Left lung (tissue), 10 donors: ENCODE data around the gene ZBTB5. TPM values are rescaled to one million over a fixed set of nuclear protein-coding genes. Genes with fewer than 3 reads are reported as not detected.

Experiments used
- ATAC-seq: fragments of 200-7000 bp; cut with Tn5 transposase; one replicate; pipeline ENCODE4 v1.9.1; 2020; ENCODE audit warnings: moderate library complexity
- DNase-seq, 4 donors: peaks; one replicate each; pipeline ENCODE4 v3.0.0-alpha.2; 2013 to 2020
- H3K27ac ChIP-seq, 2 donors: fragments of 200-600 bp; sonication (generic) in 1 of 2; one replicate each; pipeline versions ENCODE4 v1.5.0 to v1.8.0; 2020 to 2021
- H3K27me3 ChIP-seq, 2 donors: fragments of 200-600 bp; sonication (generic) in 1 of 2; one replicate each; pipeline versions ENCODE4 v1.5.0 to v1.8.0; 2020 to 2021
- H3K36me3 ChIP-seq, 2 donors: fragments of 200-600 bp; sonication (generic) in 1 of 2; one replicate each; pipeline versions ENCODE4 v1.5.0 to v1.8.0; 2020 to 2021
- H3K4me1 ChIP-seq, 2 donors: fragments of 200-600 bp; one replicate each; pipeline ENCODE4 v1.8.0; 2021
- H3K4me3 ChIP-seq, 2 donors: fragments of 200-600 bp; sonication (generic) in 1 of 2; one replicate each; pipeline versions ENCODE4 v1.5.0 to v1.8.0; 2020 to 2021; ENCODE audit warnings: mild to moderate bottlenecking in 1 of 2
- H3K9me3 ChIP-seq, 2 donors: fragments of 200-600 bp; sonication (generic) in 1 of 2; one replicate each; pipeline versions ENCODE4 v1.5.0 to v1.8.0; 2020 to 2021
- intact Hi-C, 2 donors: fragments of 100-400 bp; cut with DNase I; formaldehyde crosslinking; loops; one replicate each; pipeline versions ENCODE4 v1.11.2 to v1.14.2; 2022
- polyA plus RNA-seq, 6 donors: library from polyadenylated mRNA; unstranded; fragments of 120-200 nt; gene quantifications; one replicate each; pipeline ENCODE4 v1.2.1, GENCODE V29; 2013; ENCODE audit not compliant: insufficient read length in 6 of 6
- total RNA-seq, 2 donors: library from RNA; stranded (reverse); fragmentation: NEBNext Ultra II Directional; extraction: Animal tissue kit (Norgen Biotek cat#: 25700); gene quantifications; one replicate each; pipeline ENCODE4 v1.2.1, GENCODE V29; 2021
- TF ChIP-seq, protein P1 (sequence below), 2 donors: fragments of 200-600 bp; sonication (generic) in 1 of 2; IDR thresholded peaks; one replicate each; pipeline versions ENCODE4 v1.5.0 to v1.8.0; 2021; ENCODE audit warnings: antibody characterized with exemption in 2 of 2
- donor health status: DM: no; HTN: yes; CAD: no.
- donor health status: DM: no; HTN: no; CAD: no.

Gene ZBTB5
- total and polyA plus RNA-seq, 8 donors, result 7.5 to 28.5 (median 26.1) TPM

DNA sequence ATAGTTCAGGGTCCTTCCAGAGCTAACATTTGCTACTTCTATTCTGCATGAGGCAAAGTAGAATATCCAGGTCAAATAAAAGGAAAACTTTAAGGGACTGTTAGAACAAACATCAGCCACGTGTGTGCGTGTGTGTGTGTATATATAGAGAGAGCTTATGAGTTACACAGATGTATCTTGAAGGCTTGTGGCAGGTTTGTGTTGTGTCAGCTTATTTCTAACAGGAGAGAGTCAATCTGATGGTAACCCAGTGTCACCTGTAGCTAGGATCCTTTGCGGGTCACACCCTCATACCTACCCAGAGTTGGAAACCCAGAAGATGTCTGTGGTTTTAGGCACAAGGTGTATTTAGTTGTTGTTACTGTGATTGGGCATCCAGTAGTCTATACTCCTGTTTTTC is 33.2 kb upstream of the ZBTB5 start:
- TF ChIP-seq, protein P1, sequence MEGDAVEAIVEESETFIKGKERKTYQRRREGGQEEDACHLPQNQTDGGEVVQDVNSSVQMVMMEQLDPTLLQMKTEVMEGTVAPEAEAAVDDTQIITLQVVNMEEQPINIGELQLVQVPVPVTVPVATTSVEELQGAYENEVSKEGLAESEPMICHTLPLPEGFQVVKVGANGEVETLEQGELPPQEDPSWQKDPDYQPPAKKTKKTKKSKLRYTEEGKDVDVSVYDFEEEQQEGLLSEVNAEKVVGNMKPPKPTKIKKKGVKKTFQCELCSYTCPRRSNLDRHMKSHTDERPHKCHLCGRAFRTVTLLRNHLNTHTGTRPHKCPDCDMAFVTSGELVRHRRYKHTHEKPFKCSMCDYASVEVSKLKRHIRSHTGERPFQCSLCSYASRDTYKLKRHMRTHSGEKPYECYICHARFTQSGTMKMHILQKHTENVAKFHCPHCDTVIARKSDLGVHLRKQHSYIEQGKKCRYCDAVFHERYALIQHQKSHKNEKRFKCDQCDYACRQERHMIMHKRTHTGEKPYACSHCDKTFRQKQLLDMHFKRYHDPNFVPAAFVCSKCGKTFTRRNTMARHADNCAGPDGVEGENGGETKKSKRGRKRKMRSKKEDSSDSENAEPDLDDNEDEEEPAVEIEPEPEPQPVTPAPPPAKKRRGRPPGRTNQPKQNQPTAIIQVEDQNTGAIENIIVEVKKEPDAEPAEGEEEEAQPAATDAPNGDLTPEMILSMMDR (IDR thresholded peaks at IDR 0.05), result no peak
- intact Hi-C loops, result no loop called here
- Histone ChIP-seq H3K27me3 (no peaks in the 10 kb centered on the region), H3K27ac (no peak overlapping the region), H3K4me1 (no peaks in the 10 kb centered on the region), H3K9me3 (no peaks in the 10 kb centered on the region), H3K4me3 (no peak overlapping the region), H3K36me3 (peaks cover 0 to 98% of the 10 kb centered on the region in 2 donors)
- no peak for ATAC-seq
- no peak for DNase-seq

DNA sequence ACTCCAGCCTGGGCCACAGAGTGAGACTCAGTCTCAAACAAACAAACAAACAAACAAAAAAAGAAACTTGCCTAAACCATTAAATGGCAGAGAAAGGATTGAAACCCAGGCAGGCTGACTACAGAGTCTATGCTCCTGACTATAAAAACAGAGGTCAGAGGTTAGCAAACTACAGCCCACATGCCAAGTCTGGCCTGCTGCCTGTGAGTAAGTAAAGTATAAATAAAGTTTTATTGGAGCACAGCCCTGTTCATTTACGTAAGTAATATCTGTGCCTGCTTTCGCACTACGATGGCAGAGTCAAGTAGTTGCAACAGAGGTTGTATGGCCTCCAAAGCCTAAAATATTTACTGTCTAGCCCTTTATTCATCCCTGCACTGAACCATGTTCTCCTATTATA is 32.1 kb upstream of the ZBTB5 start:
- DNase-seq (no peak), ATAC-seq (no peak)
- Histone ChIP-seq H3K36me3 (peaks cover 0 to 98% of the 10 kb centered on the region in 2 donors), H3K27ac (no peak overlapping the region), H3K4me3 (no peak overlapping the region), H3K4me1 (no peaks in the 10 kb centered on the region), H3K27me3 (no peaks in the 10 kb centered on the region), H3K9me3 (no peaks in the 10 kb centered on the region)
- intact Hi-C loops, result no loop called here
- TF ChIP-seq, protein P1 (IDR thresholded peaks at IDR 0.05), result no peak

DNA sequence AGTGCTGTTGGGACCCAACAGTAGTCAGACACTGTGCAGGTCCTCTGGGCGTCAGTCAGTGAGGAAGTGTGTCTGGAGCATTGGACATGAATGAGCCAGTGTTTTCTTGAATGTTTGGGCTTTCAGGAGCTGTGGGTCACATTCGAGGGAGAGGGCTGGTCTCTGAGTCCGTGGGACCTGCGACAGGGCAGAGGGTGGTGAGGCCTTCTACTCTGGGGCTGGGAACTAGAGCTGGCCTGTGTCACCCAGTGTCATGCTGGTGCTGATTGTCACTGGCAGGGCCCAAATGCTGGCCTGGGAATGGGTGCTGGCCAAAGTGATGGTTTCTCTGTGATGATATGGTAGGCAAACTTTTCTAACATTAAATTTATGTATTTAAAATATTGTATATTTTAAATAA is 30.8 kb upstream of the ZBTB5 start:
- no peaks in the 10 kb centered on the region for H3K27me3 ChIP-seq
- DNase-seq, result no peak
- intact Hi-C loops, result no loop called here
- TF ChIP-seq, protein P1 (IDR thresholded peaks at IDR 0.05), result no peak
- H3K27ac ChIP-seq, result no peak overlapping the region
- H3K4me1 ChIP-seq, result no peaks in the 10 kb centered on the region
- H3K9me3 ChIP-seq, result no peaks in the 10 kb centered on the region
- peaks cover 0 to 98% of the 10 kb centered on the region in 2 donors for H3K36me3 ChIP-seq
- H3K4me3 ChIP-seq, result no peak overlapping the region
- no peak for ATAC-seq

DNA sequence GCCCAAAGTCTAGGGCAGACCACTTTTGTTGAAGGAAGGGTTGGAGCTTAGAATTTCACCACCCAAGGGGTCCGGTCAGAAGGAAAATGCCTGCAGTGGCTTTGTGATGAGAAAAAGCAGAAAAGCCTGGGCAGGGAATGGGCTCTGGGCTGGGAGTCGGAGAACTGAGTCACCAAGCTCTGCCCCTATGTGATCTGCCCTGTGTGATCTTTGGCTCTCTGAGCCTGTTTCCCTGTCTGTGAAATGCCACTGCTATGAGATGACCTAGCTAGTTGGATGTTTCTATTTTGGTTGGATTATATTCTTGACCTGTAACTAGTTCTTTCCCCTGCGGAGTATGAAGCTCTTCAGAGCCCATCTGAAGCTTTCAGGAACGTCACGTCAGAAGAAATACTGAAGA is 30.3 kb upstream of the ZBTB5 start:
- no peak overlapping the region for H3K4me3 ChIP-seq
- H3K36me3 ChIP-seq, result peaks cover 0 to 98% of the 10 kb centered on the region in 2 donors
- no peak overlapping the region for H3K27ac ChIP-seq
- H3K9me3 ChIP-seq, result no peaks in the 10 kb centered on the region
- H3K27me3 ChIP-seq, result no peaks in the 10 kb centered on the region
- DNase-seq (no peak), ATAC-seq (no peak)
- intact Hi-C loops, result no loop called here
- H3K4me1 ChIP-seq, result no peaks in the 10 kb centered on the region
- TF ChIP-seq, protein P1 (IDR thresholded peaks at IDR 0.05), result no peak

DNA sequence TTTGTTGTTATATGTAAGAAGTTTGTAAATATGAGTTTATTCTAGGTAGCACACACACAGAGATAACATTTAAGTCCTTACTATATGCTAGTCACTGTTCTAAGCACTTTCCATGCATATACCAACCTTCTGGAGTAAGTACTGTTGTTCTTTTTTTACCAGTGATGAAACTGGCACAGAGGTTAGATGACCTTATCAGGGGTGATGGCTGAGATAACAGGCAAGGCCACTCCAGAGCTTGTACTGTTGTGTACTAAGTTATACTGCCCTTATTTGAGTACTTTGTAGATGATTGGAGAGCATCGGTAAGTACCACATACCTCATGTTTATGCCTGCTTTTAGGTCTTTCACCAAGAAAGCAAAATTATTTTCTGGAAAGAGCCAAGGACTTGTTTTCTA is 26.7 kb upstream of the ZBTB5 start:
- Histone ChIP-seq H3K27me3 (no peaks in the 10 kb centered on the region), H3K9me3 (no peaks in the 10 kb centered on the region), H3K4me1 (peaks cover 4 to 10% of the 10 kb centered on the region in 2 donors), H3K4me3 (no peak overlapping the region), H3K27ac (no peak overlapping the region), H3K36me3 (peaks cover 0 to 80% of the 10 kb centered on the region in 2 donors)
- DNase-seq, result no peak
- TF ChIP-seq, protein P1 (IDR thresholded peaks at IDR 0.05), result no peak
- intact Hi-C loops, result no loop called here
- no peak for ATAC-seq
